AG09309 (cell line): ENCODE results near the gene METTL25B.
A peak's percentile ranks its signal among the peaks of the same experiment; 100 is the strongest.

ENCODE experiments used
- DNase-seq: peaks from one replicate; pipeline ENCODE4 v3.0.0-alpha.2; 2010; ENCODE audit warnings: low read depth
- H3K4me3 ChIP-seq: 2 replicates; pipeline ENCODE4 v1.5.1; 2011; ENCODE audit warnings: mild to moderate bottlenecking, low read depth, low read length, moderate library complexity; ENCODE audit not compliant: control insufficient read depth
- CTCF ChIP-seq: IDR thresholded peaks from 2 replicates; pipeline ENCODE4 v1.5.1; 2011; ENCODE audit warnings: mild to moderate bottlenecking, low read depth, low read length, inconsistent platforms; ENCODE audit not compliant: insufficient read depth, control insufficient read depth; ENCODE audit errors: missing control alignments

The METTL25B gene

GRCh38 chr1:156689035-156689952, 39.0 kb upstream of the METTL25B start:
- DNase-seq: peak; percentile 27
- peak; percentile 98 for TF ChIP-seq CTCF
- H3K4me3 ChIP-seq: peak overlapping the region; percentile 6

GRCh38 chr1:156689953-156690674, 38.2 kb upstream of the METTL25B start:
- TF ChIP-seq CTCF: no peak
- no peak overlapping the region; the same call in 1 of the 2 replicates for H3K4me3 ChIP-seq
- DNase-seq: no peak

- no peak overlapping the region for H3K4me3 ChIP-seq
- TF ChIP-seq CTCF: no peak
- DNase-seq: no peak
Measured at GRCh38 chr1:156690675-156691036, 37.6 kb upstream of the METTL25B start.

- DNase-seq: no peak
- H3K4me3 ChIP-seq: no peak overlapping the region
- no peak for TF ChIP-seq CTCF
Measured at GRCh38 chr1:156691191-156691590, 37.1 kb upstream of the METTL25B start.

- no peak overlapping the region for H3K4me3 ChIP-seq
- no peak for DNase-seq
Measured at GRCh38 chr1:156691665-156692440, 36.4 kb upstream of the METTL25B start.

More at GRCh38 chr1:156691665-156692440, 36.4 kb upstream of the METTL25B start:
- peak; percentile 25 for TF ChIP-seq CTCF
